ENCODE results near the gene PRR19.

Gene PRR19

DNA sequence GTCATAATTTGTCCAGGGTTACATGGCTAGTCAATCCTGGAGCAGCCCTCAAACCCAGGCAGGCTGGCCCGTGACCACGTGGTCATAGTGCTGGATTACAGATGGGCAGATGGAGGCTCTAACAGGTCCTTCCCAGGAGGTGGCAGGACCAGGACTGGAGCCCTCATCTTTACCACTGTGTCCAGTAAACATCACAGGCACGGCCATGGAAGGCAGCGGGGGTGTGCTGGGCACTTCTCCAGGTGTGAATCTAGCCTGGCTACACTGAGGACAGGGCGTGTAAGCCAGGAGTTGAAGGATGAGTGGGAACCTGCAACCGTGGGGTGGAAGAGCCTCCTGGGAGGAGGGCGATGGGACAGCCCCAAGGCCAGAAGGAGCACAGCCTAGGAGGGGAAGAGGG is 26.8 kb upstream of the PRR19 start:
- in situ Hi-C loops (cut with HindIII; ENCODE audit: low pct_unique_long_range_greater_than_20kb, low sequenced_read_pairs), result no loop called here
- DNase-seq (ENCODE audit: low read depth in 1 of 2, low spot score in 1 of 2), result no peak
- TF ChIP-seq JUND (IDR thresholded peaks at IDR 0.05; ENCODE audit: low read depth), result no peak

GRCh38 chr19:42275517-42275916 is 26.4 kb upstream of the PRR19 start:
- TF ChIP-seq JUND (IDR thresholded peaks at IDR 0.05; ENCODE audit: low read depth), result no peak
- no peak for DNase-seq (ENCODE audit: low read depth in 1 of 2, low spot score in 1 of 2)
- in situ Hi-C loops (cut with HindIII; ENCODE audit: low pct_unique_long_range_greater_than_20kb, low sequenced_read_pairs), result no loop called here

- DNase-seq (ENCODE audit: low read depth in 1 of 2, low spot score in 1 of 2), result no peak
- TF ChIP-seq JUND (IDR thresholded peaks at IDR 0.05; ENCODE audit: low read depth), result no peak
- in situ Hi-C loops (cut with HindIII; ENCODE audit: low pct_unique_long_range_greater_than_20kb, low sequenced_read_pairs), result no loop called here
Measured at GRCh38 chr19:42276284-42276683, 25.6 kb upstream of the PRR19 start.

DNA sequence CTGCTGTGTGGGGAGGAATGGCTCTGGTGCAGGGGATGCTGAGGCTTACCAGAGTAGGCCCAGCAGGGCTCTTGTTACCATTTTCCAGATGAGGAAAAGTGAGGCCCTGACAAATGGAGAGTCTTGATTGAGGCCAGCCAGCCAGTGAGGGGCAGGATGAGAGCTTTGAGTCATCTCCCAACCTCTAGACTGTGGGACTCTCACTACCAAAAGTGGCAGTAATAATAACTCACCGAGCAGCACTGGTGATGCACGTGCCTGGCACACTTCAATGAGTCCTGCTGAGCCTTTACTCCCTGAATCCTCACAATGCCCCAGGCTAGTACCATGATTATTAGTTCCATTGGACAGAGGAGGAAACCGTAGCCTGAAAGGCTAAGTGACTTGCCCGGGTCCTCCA is 25.1 kb upstream of the PRR19 start:
- TF ChIP-seq JUND (IDR thresholded peaks at IDR 0.05; ENCODE audit: low read depth), result no peak
- in situ Hi-C loops (cut with HindIII; ENCODE audit: low pct_unique_long_range_greater_than_20kb, low sequenced_read_pairs), result no loop called here
- DNase-seq (ENCODE audit: low read depth in 1 of 2, low spot score in 1 of 2), result no peak

- in situ Hi-C loops (cut with HindIII; ENCODE audit: low pct_unique_long_range_greater_than_20kb, low sequenced_read_pairs), result no loop called here
- no peak for DNase-seq (ENCODE audit: low read depth in 1 of 2, low spot score in 1 of 2)
- TF ChIP-seq JUND (IDR thresholded peaks at IDR 0.05; ENCODE audit: low read depth), result no peak
Measured at GRCh38 chr19:42277821-42278451, 24.0 kb upstream of the PRR19 start.

DNA sequence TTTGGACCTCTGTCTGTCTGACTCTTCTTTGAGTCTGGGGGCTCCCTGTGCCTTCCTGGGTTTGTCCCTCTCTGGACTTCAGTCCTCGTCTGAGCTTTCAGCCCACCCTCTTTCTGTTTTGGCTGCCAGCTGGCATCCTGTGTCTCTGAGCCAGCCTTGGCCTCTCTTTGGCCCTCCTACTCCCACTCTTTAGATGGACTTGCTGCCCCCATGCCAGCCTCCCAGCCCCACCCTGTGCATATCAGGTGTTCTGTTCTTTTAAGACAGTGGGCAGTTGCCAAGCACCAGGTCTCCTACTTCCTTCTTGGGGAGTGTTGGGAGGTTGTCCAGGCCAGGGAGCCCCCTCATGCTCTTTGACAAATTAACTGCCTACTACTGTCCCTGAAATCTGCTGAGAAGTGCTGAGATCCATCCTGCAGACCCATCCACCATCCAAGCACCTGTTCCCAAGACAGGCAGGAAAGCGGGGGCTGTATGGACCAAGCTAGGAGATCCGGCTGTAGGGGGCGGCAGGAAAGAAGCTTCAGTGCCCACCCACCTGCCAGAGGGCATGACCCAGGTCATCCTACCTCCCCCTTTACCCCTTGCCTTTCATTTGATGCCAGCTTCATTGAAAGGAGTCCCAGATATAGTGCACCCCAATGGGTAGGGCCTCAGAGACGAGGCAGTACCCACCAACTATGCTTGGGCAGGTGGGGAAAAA is 23.3 kb upstream of the PRR19 start:
- in situ Hi-C loops (cut with HindIII; ENCODE audit: low pct_unique_long_range_greater_than_20kb, low sequenced_read_pairs), result no loop called here
- no peak for DNase-seq (ENCODE audit: low read depth in 1 of 2, low spot score in 1 of 2)
- no peak for TF ChIP-seq JUND (IDR thresholded peaks at IDR 0.05; ENCODE audit: low read depth)

DNA sequence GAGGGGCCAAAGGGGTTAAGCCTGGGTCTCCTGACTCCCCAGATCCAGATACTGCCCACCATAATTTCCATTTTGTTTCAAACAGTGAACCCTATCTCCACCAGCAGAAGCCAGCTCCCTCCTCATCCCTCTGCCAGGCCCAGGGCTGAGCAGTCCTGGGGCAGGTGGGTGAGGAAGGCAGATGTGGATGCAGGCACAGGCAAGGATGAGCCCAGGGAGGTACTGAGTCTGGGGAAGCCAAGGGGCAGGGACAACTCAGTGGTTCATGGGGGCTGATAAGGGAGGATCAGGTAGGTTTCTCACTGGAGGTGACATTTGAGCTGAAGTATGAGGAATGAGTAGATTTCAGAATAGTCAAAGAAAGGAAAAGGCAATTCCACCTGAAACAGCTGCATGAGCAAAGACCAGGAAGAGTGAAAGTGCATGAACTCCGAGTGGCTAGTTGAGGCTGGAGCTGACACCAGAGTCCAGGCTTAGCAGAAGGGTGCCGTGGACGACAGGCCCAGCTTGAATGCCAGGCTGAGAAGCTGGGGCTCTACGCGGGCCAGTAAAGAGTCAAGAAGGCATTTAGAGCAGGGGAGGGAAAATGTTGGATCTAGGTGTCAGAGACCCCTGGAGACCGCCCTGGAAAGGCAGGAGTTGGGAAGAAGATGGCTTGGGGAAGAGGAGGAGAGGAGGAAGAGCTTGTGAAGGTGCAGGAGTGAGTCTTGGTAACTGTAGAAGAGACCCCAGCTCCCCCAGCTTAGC is 22.6 kb upstream of the PRR19 start:
- in situ Hi-C loops (cut with HindIII; ENCODE audit: low pct_unique_long_range_greater_than_20kb, low sequenced_read_pairs), result no loop called here
- no peak for TF ChIP-seq JUND (IDR thresholded peaks at IDR 0.05; ENCODE audit: low read depth)
- no peak for DNase-seq (ENCODE audit: low read depth in 1 of 2, low spot score in 1 of 2)

DNA sequence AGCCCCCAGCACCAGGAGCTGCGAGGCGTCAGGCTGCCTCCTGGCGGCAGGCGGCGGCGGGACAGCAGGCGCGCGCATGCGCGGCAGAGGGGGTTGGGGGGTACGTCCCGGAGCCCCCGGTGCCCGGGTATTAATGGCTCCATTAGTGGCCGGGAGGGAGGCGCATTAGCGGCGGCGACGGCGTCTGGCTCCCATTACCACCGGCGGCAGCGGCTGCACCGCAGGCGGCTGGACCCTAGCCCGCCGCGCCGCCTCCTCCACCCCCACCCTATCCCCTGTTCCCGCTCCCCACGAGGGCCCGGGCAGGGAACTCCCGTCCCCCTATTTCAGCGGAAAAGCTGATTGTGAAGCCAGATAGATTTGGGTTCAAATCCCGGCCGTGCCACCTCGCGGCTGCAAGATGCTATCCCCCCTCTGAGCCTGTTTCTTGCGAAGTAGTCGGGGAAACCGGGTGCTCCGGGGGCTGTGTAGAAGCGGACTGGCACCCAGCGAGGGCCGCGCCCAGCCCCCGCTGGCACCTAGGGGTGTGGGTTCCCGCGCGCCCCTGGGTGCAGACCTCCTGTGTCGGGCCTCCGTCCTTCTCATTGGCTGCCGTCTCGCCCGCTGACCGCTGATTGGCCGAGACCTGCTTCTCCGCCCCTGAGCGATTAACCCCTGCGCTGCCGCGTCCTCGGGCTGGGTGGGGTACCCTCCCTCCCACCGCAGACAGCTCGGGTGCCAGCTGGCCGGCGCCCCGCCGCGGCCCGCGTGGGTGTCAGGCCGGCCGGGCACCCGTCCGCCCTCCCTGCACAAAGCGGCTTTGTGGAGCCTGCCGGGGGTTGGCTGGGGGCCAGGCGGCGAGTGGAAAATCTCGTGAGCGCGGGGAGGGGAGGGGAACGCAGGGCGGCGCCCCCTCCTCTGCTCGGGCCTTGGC is 21.8 kb upstream of the PRR19 start:
- in situ Hi-C loops (cut with HindIII; ENCODE audit: low pct_unique_long_range_greater_than_20kb, low sequenced_read_pairs), result no loop called here
- peak; percentile 82 to 96 for DNase-seq (ENCODE audit: low read depth in 1 of 2, low spot score in 1 of 2)
- no peak for TF ChIP-seq JUND (IDR thresholded peaks at IDR 0.05; ENCODE audit: low read depth)

- in situ Hi-C loops (cut with HindIII; ENCODE audit: low pct_unique_long_range_greater_than_20kb, low sequenced_read_pairs), result no loop called here
- no peak for TF ChIP-seq JUND (IDR thresholded peaks at IDR 0.05; ENCODE audit: low read depth)
- DNase-seq (ENCODE audit: low read depth in 1 of 2, low spot score in 1 of 2), result no peak
Measured at GRCh38 chr19:42280815-42281145, 21.2 kb upstream of the PRR19 start.

- no peak for TF ChIP-seq JUND (IDR thresholded peaks at IDR 0.05; ENCODE audit: low read depth)
- in situ Hi-C loops (cut with HindIII; ENCODE audit: low pct_unique_long_range_greater_than_20kb, low sequenced_read_pairs), result no loop called here
- no peak for DNase-seq (ENCODE audit: low read depth in 1 of 2, low spot score in 1 of 2)
Measured at GRCh38 chr19:42281146-42281826, 20.6 kb upstream of the PRR19 start.

GRCh38 chr19:42281827-42282762 is 19.8 kb upstream of the PRR19 start:
- in situ Hi-C loops (cut with HindIII; ENCODE audit: low pct_unique_long_range_greater_than_20kb, low sequenced_read_pairs), result no loop called here
- DNase-seq (ENCODE audit: low read depth in 1 of 2, low spot score in 1 of 2), result no peak
- no peak for TF ChIP-seq JUND (IDR thresholded peaks at IDR 0.05; ENCODE audit: low read depth)
